ENCODE measurements around the gene SULT2A1. TPM values are rescaled to one million over a fixed set of nuclear protein-coding genes. Genes with fewer than 3 reads are reported as not detected.

The SULT2A1 gene
- total RNA-seq, 1 donor from 2014 or later, result 4.4 TPM

- peak; percentile 20 for DNase-seq (ENCODE audit: extremely low spot score, unreplicated experiment)
- TF ChIP-seq CTCF (conservative IDR thresholded peaks at IDR 0.05), result no peak
- no peaks in the 10 kb centered on the region for H3K9me3 Mint-ChIP-seq
- no peak overlapping the region for H3K27ac Mint-ChIP-seq
- no peaks in the 10 kb centered on the region for H3K27me3 Mint-ChIP-seq
- H3K36me3 Mint-ChIP-seq, result no peaks in the 10 kb centered on the region
- H3K4me1 Mint-ChIP-seq (ENCODE audit: unreplicated experiment), result no peaks in the 10 kb centered on the region
- no peak overlapping the region for H3K4me3 Mint-ChIP-seq
Measured at GRCh38 chr19:47899335-47899734, 13.2 kb upstream of the SULT2A1 start.

GRCh38 chr19:47897861-47898260 lies 11.7 kb upstream of the SULT2A1 start:
- no peak overlapping the region for H3K4me3 Mint-ChIP-seq
- DNase-seq (ENCODE audit: extremely low spot score, unreplicated experiment), result no peak
- no peaks in the 10 kb centered on the region for H3K9me3 Mint-ChIP-seq
- no peaks in the 10 kb centered on the region for H3K4me1 Mint-ChIP-seq (ENCODE audit: unreplicated experiment)
- no peaks in the 10 kb centered on the region for H3K27me3 Mint-ChIP-seq
- no peaks in the 10 kb centered on the region for H3K36me3 Mint-ChIP-seq
- H3K27ac Mint-ChIP-seq, result no peak overlapping the region
- TF ChIP-seq CTCF (conservative IDR thresholded peaks at IDR 0.05), result no peak

- DNase-seq (ENCODE audit: extremely low spot score, unreplicated experiment), result no peak
- Mint-ChIP-seq H3K27me3 (no peaks in the 10 kb centered on the region), H3K4me3 (no peak overlapping the region), H3K36me3 (peaks cover 4% of the 10 kb centered on the region), H3K27ac (no peak overlapping the region), H3K4me1 (ENCODE audit: unreplicated experiment) (peaks cover 7% of the 10 kb centered on the region), H3K9me3 (peaks cover 5% of the 10 kb centered on the region)
- TF ChIP-seq CTCF (conservative IDR thresholded peaks at IDR 0.05), result no peak
Measured at GRCh38 chr19:47896773-47897172, 10.7 kb upstream of the SULT2A1 start.

- Mint-ChIP-seq H3K27me3 (no peaks in the 10 kb centered on the region), H3K9me3 (peaks cover 5% of the 10 kb centered on the region), H3K36me3 (peaks cover 4% of the 10 kb centered on the region), H3K27ac (no peak overlapping the region), H3K4me1 (ENCODE audit: unreplicated experiment) (peaks cover 10% of the 10 kb centered on the region), H3K4me3 (no peak overlapping the region)
- no peak for DNase-seq (ENCODE audit: extremely low spot score, unreplicated experiment)
- TF ChIP-seq CTCF (conservative IDR thresholded peaks at IDR 0.05), result no peak
Measured at GRCh38 chr19:47896019-47896418, 9.9 kb upstream of the SULT2A1 start.

GRCh38 chr19:47895165-47895782 lies 9.2 kb upstream of the SULT2A1 start:
- Mint-ChIP-seq H3K9me3 (peaks cover 5% of the 10 kb centered on the region), H3K4me3 (no peak overlapping the region), H3K27ac (no peak overlapping the region), H3K27me3 (no peaks in the 10 kb centered on the region), H3K4me1 (ENCODE audit: unreplicated experiment) (peaks cover 15% of the 10 kb centered on the region), H3K36me3 (peaks cover 4% of the 10 kb centered on the region)
- no peak for TF ChIP-seq CTCF (conservative IDR thresholded peaks at IDR 0.05)
- DNase-seq (ENCODE audit: extremely low spot score, unreplicated experiment), result no peak
